GM12878 (cell line): ENCODE data around the gene DLG4. TPM values are rescaled to one million over a fixed set of nuclear protein-coding genes. Genes with fewer than 3 reads are reported as not detected.

ENCODE experiments used
- ATF2 ChIP-seq: IDR thresholded peaks from 2 replicates; pipeline ENCODE4 v1.6.1; 2012; ENCODE audit warnings: low read length, inconsistent platforms
- BACH1 ChIP-seq: fragments of 450-650 bp; IDR thresholded peaks from 2 replicates; pipeline ENCODE4 v1.6.1; 2017; ENCODE audit warnings: mild to moderate bottlenecking, borderline replicate concordance
- BCL11A ChIP-seq: IDR thresholded peaks from 2 replicates; pipeline ENCODE4 v1.6.1; 2011; ENCODE audit warnings: low read depth, low read length
- CBX5 ChIP-seq: sonication (generic); IDR thresholded peaks from 2 replicates; pipeline ENCODE4 v1.6.1; 2016; ENCODE audit warnings: low read depth, moderate library complexity, mild to moderate bottlenecking, inconsistent platforms
- CEBPB ChIP-seq, 2 experiments: fragments of 150-350 bp in 1 of 2; IDR thresholded peaks; 2 replicates each; pipeline ENCODE4 v1.6.1; 2012 to 2014; ENCODE audit warnings: low read depth in 2 of 2, low read length in 2 of 2, borderline replicate concordance in 1 of 2, inconsistent platforms in 1 of 2
- CHD1 ChIP-seq: IDR thresholded peaks from 2 replicates; pipeline ENCODE4 v1.6.1; 2012; ENCODE audit warnings: low read depth, low read length, improper control_type of control experiment
- DPF2 ChIP-seq: fragments of 450-650 bp; IDR thresholded peaks from 2 replicates; pipeline ENCODE4 v1.6.1; 2017; ENCODE audit warnings: mild to moderate bottlenecking
- ELK1 ChIP-seq: IDR thresholded peaks from 2 replicates; pipeline ENCODE4 v1.6.1; 2012; ENCODE audit warnings: low read depth, low read length, improper control_type of control experiment
- HDGF ChIP-seq: fragments of 450-650 bp; IDR thresholded peaks from 2 replicates; pipeline ENCODE4 v1.6.1; 2016; ENCODE audit warnings: antibody characterized with exemption
- IKZF1 ChIP-seq: fragments of 450-650 bp; conservative IDR thresholded peaks from 2 replicates; pipeline ENCODE4 v1.6.1; 2017; ENCODE audit warnings: antibody characterized with exemption, mild to moderate bottlenecking
- KLF5 ChIP-seq: fragments of 450-650 bp; IDR thresholded peaks from 2 replicates; pipeline ENCODE4 v1.6.1; 2014; ENCODE audit warnings: mild to moderate bottlenecking; ENCODE audit not compliant: partially characterized antibody
- MEF2B ChIP-seq: fragments of 450-650 bp; IDR thresholded peaks from 2 replicates; pipeline ENCODE4 v1.6.1; 2018; ENCODE audit warnings: mild to moderate bottlenecking, moderate library complexity; ENCODE audit not compliant: partially characterized antibody, poor library complexity, severe bottlenecking
- NKRF ChIP-seq: fragments of 450-650 bp; conservative IDR thresholded peaks from 2 replicates; pipeline ENCODE4 v1.6.1; 2017; ENCODE audit warnings: mild to moderate bottlenecking, moderate library complexity
- NR2F1 ChIP-seq: fragments of 450-650 bp; conservative IDR thresholded peaks from 2 replicates; pipeline ENCODE4 v1.6.1; 2017; ENCODE audit warnings: mild to moderate bottlenecking
- RB1 ChIP-seq: fragments of 450-650 bp; formaldehyde crosslinking; IDR thresholded peaks from 2 replicates; pipeline ENCODE4 v1.6.1; 2017; ENCODE audit warnings: mild to moderate bottlenecking, borderline replicate concordance
- RELB ChIP-seq: fragments of 450-650 bp; IDR thresholded peaks from 2 replicates; pipeline ENCODE4 v1.6.1; 2017; ENCODE audit warnings: low read depth, mild to moderate bottlenecking, moderate library complexity
- SIN3A ChIP-seq: IDR thresholded peaks from 2 replicates; pipeline ENCODE4 v1.6.1; 2012; ENCODE audit warnings: low read depth, low read length, improper control_type of control experiment
- SMARCA5 ChIP-seq: fragments of 450-650 bp; IDR thresholded peaks from 2 replicates; pipeline ENCODE4 v1.6.1; 2017; ENCODE audit warnings: mild to moderate bottlenecking
- SMC3 ChIP-seq: IDR thresholded peaks from 2 replicates; pipeline ENCODE4 v1.6.1; 2011; ENCODE audit warnings: low read length, improper control_type of control experiment, borderline replicate concordance
- TBL1XR1 ChIP-seq: IDR thresholded peaks from 2 replicates; pipeline ENCODE4 v1.6.1; 2012; ENCODE audit warnings: low read depth, low read length, improper control_type of control experiment
- TCF12 ChIP-seq: IDR thresholded peaks from 2 replicates; pipeline ENCODE4 v1.6.1; 2011; ENCODE audit warnings: low read depth, mild to moderate bottlenecking, low read length
- TCF3 ChIP-seq: IDR thresholded peaks from 2 replicates; pipeline ENCODE4 v1.6.1; 2012; ENCODE audit warnings: low read depth, mild to moderate bottlenecking, low read length, borderline replicate concordance; ENCODE audit not compliant: insufficient read depth
- ZNF24 ChIP-seq: fragments of 450-650 bp; IDR thresholded peaks from 2 replicates; pipeline ENCODE4 v1.6.1; 2017; ENCODE audit warnings: antibody characterized with exemption, mild to moderate bottlenecking
- ZSCAN29 ChIP-seq: fragments of 450-650 bp; IDR thresholded peaks from 2 replicates; pipeline ENCODE4 v1.6.1; 2017; ENCODE audit warnings: mild to moderate bottlenecking, moderate library complexity
- polyA plus RNA-seq, 11 experiments: library from polyadenylated mRNA; depleted of rRNA in 4 of 11; unstranded in 6 of 11; stranded (reverse) in 5 of 11; fragments of >200 nt; fragmentation: Nextera tagmentation in 4 of 11; fragmentation: Illumina TruSeq in 1 of 11; extraction: Ambion mirVana in 4 of 11; extraction: Trizol in 1 of 11; gene quantifications; 1 replicate in 1 of 11; 2 replicates in 10 of 11; pipeline versions ENCODE4 v1.2.1 to v1.2.3, GENCODE V29; 2011 to 2016; ENCODE audit warnings: inconsistent platforms in 2 of 11, missing spikeins in 2 of 11, low read depth in 1 of 11
- total RNA-seq, 4 experiments: library from RNA; depleted of rRNA in 3 of 4; stranded (reverse); fragments of >200 nt in 3 of 4; fragmentation: Illumina TruSeq in 1 of 4; extraction: Trizol in 1 of 4; gene quantifications; 2 replicates each; pipeline versions ENCODE4 v1.2.1 to v1.2.3, GENCODE V29; 2013 to 2021

DLG4 gene
- total and polyA plus RNA-seq, 10 of the 15 experiments (the other 5 are each of a cell fraction or from before 2014, with no cell fraction given): 0.07 to 4.1 (median 1.3) TPM

GRCh38 chr17:7252176-7253043 is 32.8 kb upstream of the DLG4 start, which contains the start of gene ELP5 (continued):
- TF ChIP-seq SMARCA5 (peak; percentile 96), MEF2B (peak; percentile 94), HDGF (peak; percentile 74; the same call in 1 of the 2 replicates), TCF12 (no peak), TCF3 (0 out of 2 replicates have a peak, but pooled peaks have one; percentile 8), ELK1 (no peak; the same call in 1 of the 2 replicates), CEBPB (IDR thresholded peaks at IDR 0.05; ENCODE audit: borderline replicate concordance in 1 of 2, low read depth in 2 of 2, low read length in 2 of 2) (no peak), ZSCAN29 (no peak), SIN3A (peak; percentile 86; the same call in 1 of the 2 replicates), RB1 (peak; percentile 92; the same call in 1 of the 2 replicates), KLF5 (peak; percentile 81), ZNF24 (no peak), DPF2 (peak; percentile 78), CBX5 (no peak), CHD1 (no peak), NKRF (peak; percentile 83), NR2F1 (peak; percentile 85), RELB (peak; percentile 29; the same call in 1 of the 2 replicates), ATF2 (peak; percentile 91), IKZF1 (peak; percentile 86), TBL1XR1 (0 out of 2 replicates have a peak, but pooled peaks have one; percentile 29), SMC3 (no peak), BCL11A (no peak), BACH1 (peak; percentile 14; the same call in 1 of the 2 replicates)
